SU-DHL-6 (cell line): Measurements from ENCODE around the gene SOX4.
"Not testable (repeated sequence)": the region's sequence is repeated elsewhere in the genome, so short reads cannot be mapped to it uniquely, and the experiment has no call there.

ENCODE experiments used
- EZH2phosphoT487 ChIP-seq: fragments of 200-600 bp; sonication (generic), shearing (Covaris generic); conservative IDR thresholded peaks from 2 replicates; pipeline ENCODE4 v1.6.1; 2018; ENCODE audit warnings: mild to moderate bottlenecking, antibody characterized with exemption, low read length, moderate library complexity, mixed read lengths
- TF ChIP-seq, protein P1 (sequence below): fragments of 200-600 bp; sonication (generic); IDR thresholded peaks from one replicate; pipeline ENCODE4 v1.5.1; 2017; ENCODE audit warnings: antibody characterized with exemption, mild to moderate bottlenecking, low read length, moderate library complexity; ENCODE audit not compliant: insufficient read depth, poor library complexity, severe bottlenecking

DNA sequence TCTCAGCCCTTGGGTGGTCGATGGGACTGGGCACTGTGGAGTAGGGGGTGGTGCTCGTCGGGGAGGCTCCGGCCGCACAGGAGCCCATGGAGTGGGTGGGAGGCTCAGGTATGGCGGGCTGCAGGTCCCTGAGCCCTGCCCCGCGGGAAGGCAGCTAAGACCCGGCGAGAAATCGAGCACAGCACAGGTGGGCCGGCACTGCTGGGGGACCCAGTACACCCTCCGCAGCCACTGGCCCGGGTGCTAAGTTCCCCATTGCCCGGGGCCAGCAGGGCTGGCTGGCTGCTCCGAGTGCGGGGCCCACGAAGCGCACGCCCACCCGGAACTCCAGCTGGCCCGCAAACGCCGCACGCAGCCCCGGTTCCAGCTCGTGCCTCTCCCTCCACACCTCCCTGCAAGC, 41.3 kb upstream of the SOX4 start:
- TF ChIP-seq, protein P1, sequence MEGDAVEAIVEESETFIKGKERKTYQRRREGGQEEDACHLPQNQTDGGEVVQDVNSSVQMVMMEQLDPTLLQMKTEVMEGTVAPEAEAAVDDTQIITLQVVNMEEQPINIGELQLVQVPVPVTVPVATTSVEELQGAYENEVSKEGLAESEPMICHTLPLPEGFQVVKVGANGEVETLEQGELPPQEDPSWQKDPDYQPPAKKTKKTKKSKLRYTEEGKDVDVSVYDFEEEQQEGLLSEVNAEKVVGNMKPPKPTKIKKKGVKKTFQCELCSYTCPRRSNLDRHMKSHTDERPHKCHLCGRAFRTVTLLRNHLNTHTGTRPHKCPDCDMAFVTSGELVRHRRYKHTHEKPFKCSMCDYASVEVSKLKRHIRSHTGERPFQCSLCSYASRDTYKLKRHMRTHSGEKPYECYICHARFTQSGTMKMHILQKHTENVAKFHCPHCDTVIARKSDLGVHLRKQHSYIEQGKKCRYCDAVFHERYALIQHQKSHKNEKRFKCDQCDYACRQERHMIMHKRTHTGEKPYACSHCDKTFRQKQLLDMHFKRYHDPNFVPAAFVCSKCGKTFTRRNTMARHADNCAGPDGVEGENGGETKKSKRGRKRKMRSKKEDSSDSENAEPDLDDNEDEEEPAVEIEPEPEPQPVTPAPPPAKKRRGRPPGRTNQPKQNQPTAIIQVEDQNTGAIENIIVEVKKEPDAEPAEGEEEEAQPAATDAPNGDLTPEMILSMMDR, result not testable (repeated sequence)
- TF ChIP-seq EZH2phosphoT487, result not testable (repeated sequence)
